ENCODE data around the gene ISLR. TPM values are rescaled to one million over a fixed set of nuclear protein-coding genes. Genes with fewer than 3 reads are reported as not detected.
"Not testable (repeated sequence)": the region's sequence is repeated elsewhere in the genome, so short reads cannot be mapped to it uniquely, and the experiment has no call there.

ISLR gene
- total RNA-seq, 1 experiment from 2014 or later = not detected

GRCh38 chr15:74135041-74135565, 38.4 kb upstream of the ISLR start:
- DNase-seq (ENCODE audit: low read depth) = no peak
- in situ Hi-C loops (cut with HindIII; ENCODE audit: low pct_unique_long_range_greater_than_20kb, low sequenced_read_pairs) = no loop called here

- no peak for DNase-seq (ENCODE audit: low read depth)
- in situ Hi-C loops (cut with HindIII; ENCODE audit: low pct_unique_long_range_greater_than_20kb, low sequenced_read_pairs) = no loop called here
Measured at GRCh38 chr15:74136540-74136813, 37.0 kb upstream of the ISLR start.

GRCh38 chr15:74136814-74137536, 36.5 kb upstream of the ISLR start:
- in situ Hi-C loops (cut with HindIII; ENCODE audit: low pct_unique_long_range_greater_than_20kb, low sequenced_read_pairs) = no loop called here
- peak; percentile 46 for DNase-seq (ENCODE audit: low read depth)

GRCh38 chr15:74137537-74137894, 36.0 kb upstream of the ISLR start:
- DNase-seq (ENCODE audit: low read depth) = no peak
- in situ Hi-C loops (cut with HindIII; ENCODE audit: low pct_unique_long_range_greater_than_20kb, low sequenced_read_pairs) = no loop called here

GRCh38 chr15:74138642-74139041, 34.9 kb upstream of the ISLR start:
- DNase-seq (ENCODE audit: low read depth) = no peak
- in situ Hi-C loops (cut with HindIII; ENCODE audit: low pct_unique_long_range_greater_than_20kb, low sequenced_read_pairs) = no loop called here

- no peak for DNase-seq (ENCODE audit: low read depth)
- in situ Hi-C loops (cut with HindIII; ENCODE audit: low pct_unique_long_range_greater_than_20kb, low sequenced_read_pairs) = no loop called here
Measured at GRCh38 chr15:74141591-74141990, 31.9 kb upstream of the ISLR start.

GRCh38 chr15:74144153-74144775, 29.2 kb upstream of the ISLR start:
- DNase-seq (ENCODE audit: low read depth) = peak; percentile 48
- in situ Hi-C loops (cut with HindIII; ENCODE audit: low pct_unique_long_range_greater_than_20kb, low sequenced_read_pairs) = no loop called here

- DNase-seq (ENCODE audit: low read depth) = no peak
- in situ Hi-C loops (cut with HindIII; ENCODE audit: low pct_unique_long_range_greater_than_20kb, low sequenced_read_pairs) = no loop called here
Measured at GRCh38 chr15:74146277-74146800, 27.2 kb upstream of the ISLR start.

- in situ Hi-C loops (cut with HindIII; ENCODE audit: low pct_unique_long_range_greater_than_20kb, low sequenced_read_pairs) = no loop called here
- no peak for DNase-seq (ENCODE audit: low read depth)
Measured at GRCh38 chr15:74147051-74147450, 26.5 kb upstream of the ISLR start.

GRCh38 chr15:74155766-74156417, 17.6 kb upstream of the ISLR start:
- in situ Hi-C loops (cut with HindIII; ENCODE audit: low pct_unique_long_range_greater_than_20kb, low sequenced_read_pairs) = no loop called here
- no peak for DNase-seq (ENCODE audit: low read depth)

GRCh38 chr15:74156678-74157411, 16.7 kb upstream of the ISLR start:
- DNase-seq (ENCODE audit: low read depth) = no peak

GRCh38 chr15:74157868-74158827, 15.4 kb upstream of the ISLR start:
- in situ Hi-C loops (cut with HindIII; ENCODE audit: low pct_unique_long_range_greater_than_20kb, low sequenced_read_pairs) = no loop called here
- no peak for DNase-seq (ENCODE audit: low read depth)

More at GRCh38 chr15:74156678-74157411, 16.7 kb upstream of the ISLR start:
- in situ Hi-C loops (cut with HindIII; ENCODE audit: low pct_unique_long_range_greater_than_20kb, low sequenced_read_pairs) = no loop called here

GRCh38 chr15:74158855-74159650, 14.5 kb upstream of the ISLR start:
- in situ Hi-C loops (cut with HindIII; ENCODE audit: low pct_unique_long_range_greater_than_20kb, low sequenced_read_pairs) = no loop called here
- no peak for DNase-seq (ENCODE audit: low read depth)

- no peak for DNase-seq (ENCODE audit: low read depth)
- in situ Hi-C loops (cut with HindIII; ENCODE audit: low pct_unique_long_range_greater_than_20kb, low sequenced_read_pairs) = no loop called here
Measured at GRCh38 chr15:74159773-74160172, 13.7 kb upstream of the ISLR start.

- DNase-seq (ENCODE audit: low read depth); in situ Hi-C loops (cut with HindIII; ENCODE audit: low pct_unique_long_range_greater_than_20kb, low sequenced_read_pairs): not testable (repeated sequence)
Measured at GRCh38 chr15:74160390-74160789, 13.1 kb upstream of the ISLR start.

- in situ Hi-C loops (cut with HindIII; ENCODE audit: low pct_unique_long_range_greater_than_20kb, low sequenced_read_pairs); DNase-seq (ENCODE audit: low read depth): not testable (repeated sequence)
Measured at GRCh38 chr15:74162195-74162536, 11.3 kb upstream of the ISLR start.

GRCh38 chr15:74165461-74165860, 8.0 kb upstream of the ISLR start:
- DNase-seq (ENCODE audit: low read depth) = no peak
- in situ Hi-C loops (cut with HindIII; ENCODE audit: low pct_unique_long_range_greater_than_20kb, low sequenced_read_pairs) = no loop called here
